GM23338 (cell line): Measurements from ENCODE around the gene WAPL. TPM values are rescaled to one million over a fixed set of nuclear protein-coding genes. Genes with fewer than 3 reads are reported as not detected.

Experiments
- ATAC-seq: fragments of 200-7000 bp; cut with Tn5 transposase; 3 replicates; pipeline ENCODE4 v1.9.1; 2020
- DNase-seq: peaks from one replicate; pipeline ENCODE4 v3.0.0-alpha.2; 2015; ENCODE audit warnings: low spot score
- H2AFZ ChIP-seq: fragments of 200-600 bp; sonication (generic); 2 replicates; pipeline ENCODE4 v1.8.0; 2016; ENCODE audit warnings: antibody characterized with exemption, mild to moderate bottlenecking, moderate library complexity
- H3F3A ChIP-seq: fragments of 200-600 bp; sonication (generic); replicated peaks from 2 replicates; pipeline ENCODE4 v1.8.0; 2017; ENCODE audit warnings: antibody characterized with exemption, mixed run types, low read depth
- H3K27ac ChIP-seq: fragments of 200-600 bp; sonication (generic); 2 replicates; pipeline ENCODE4 v1.6.1; 2016; ENCODE audit warnings: low read depth
- H3K27me3 ChIP-seq: fragments of 200-600 bp; sonication (generic); 2 replicates; pipeline ENCODE4 v1.8.0; 2016; ENCODE audit warnings: mild to moderate bottlenecking, mixed run types, moderate library complexity; ENCODE audit not compliant: insufficient read depth
- H3K36me3 ChIP-seq: fragments of 200-600 bp; sonication (generic); 2 replicates; pipeline ENCODE4 v1.8.0; 2016; ENCODE audit warnings: mild to moderate bottlenecking; ENCODE audit not compliant: insufficient read depth
- H3K4me1 ChIP-seq: fragments of 200-600 bp; sonication (generic); 2 replicates; pipeline ENCODE4 v1.8.0; 2016; ENCODE audit warnings: mild to moderate bottlenecking, moderate library complexity; ENCODE audit not compliant: insufficient read depth
- H3K4me2 ChIP-seq: fragments of 200-600 bp; sonication (generic); 2 replicates; pipeline ENCODE4 v1.7.1; 2017; ENCODE audit warnings: mixed run types
- H3K4me3 ChIP-seq: fragments of 200-600 bp; sonication (generic); 2 replicates; pipeline ENCODE4 v1.6.1; 2016; ENCODE audit warnings: mixed run types
- H3K79me2 ChIP-seq: fragments of 200-600 bp; sonication (generic); replicated peaks from 2 replicates; pipeline ENCODE4 v1.8.0; 2017; ENCODE audit warnings: mild to moderate bottlenecking; ENCODE audit not compliant: insufficient read depth
- H3K9me2 ChIP-seq: fragments of 200-600 bp; sonication (generic); 2 replicates; pipeline ENCODE4 v1.8.0; 2017; ENCODE audit not compliant: insufficient read depth
- H4K20me1 ChIP-seq: fragments of 200-600 bp; sonication (generic); replicated peaks from 2 replicates; pipeline ENCODE4 v1.8.0; 2017; ENCODE audit warnings: mild to moderate bottlenecking; ENCODE audit not compliant: insufficient read depth
- H3K27ac Mint-ChIP-seq: 2 replicates; pipeline ENCODE4 v1.8.0; 2020; ENCODE audit warnings: inconsistent platforms, mild to moderate bottlenecking, moderate library complexity, mixed read lengths
- H3K27me3 Mint-ChIP-seq: 3 replicates; pipeline ENCODE4 v1.8.0; 2022; ENCODE audit warnings: low read depth, mild to moderate bottlenecking, moderate library complexity, mixed read lengths, inconsistent platforms; ENCODE audit not compliant: insufficient read depth, poor library complexity
- H3K36me3 Mint-ChIP-seq: 3 replicates; pipeline ENCODE4 v1.8.0; 2021; ENCODE audit warnings: low read depth, mild to moderate bottlenecking, inconsistent platforms, moderate library complexity, mixed read lengths
- H3K4me1 Mint-ChIP-seq: 3 replicates; pipeline ENCODE4 v1.8.0; 2020; ENCODE audit warnings: mild to moderate bottlenecking, inconsistent platforms, mixed read lengths
- H3K4me3 Mint-ChIP-seq: 3 replicates; pipeline ENCODE4 v1.8.0; 2021; ENCODE audit warnings: moderate library complexity, mild to moderate bottlenecking, inconsistent platforms, mixed read lengths
- H3K9me3 Mint-ChIP-seq: 3 replicates; pipeline ENCODE4 v1.8.0; 2020; ENCODE audit warnings: moderate library complexity, mild to moderate bottlenecking, inconsistent platforms, mixed read lengths
- CREB1 ChIP-seq: fragments of 250-450 bp; sonication (Bioruptor Pico); IDR thresholded peaks from 2 replicates; pipeline ENCODE4 v1.5.0; 2020; ENCODE audit warnings: low read depth, mild to moderate bottlenecking, moderate library complexity
- CTCF ChIP-seq, 2 experiments: fragments of 200-600 bp in 1 of 2; sonication (generic) in 1 of 2; conservative IDR thresholded peaks; 2 replicates each; pipeline versions ENCODE4 v1.5.1 to v1.6.1; 2016 to 2017; ENCODE audit warnings: antibody characterized with exemption in 2 of 2, low read depth in 2 of 2, mild to moderate bottlenecking in 2 of 2, moderate library complexity in 1 of 2
- NANOG ChIP-seq: IDR thresholded peaks from 2 replicates; pipeline ENCODE4 v1.6.1; 2016; ENCODE audit warnings: antibody characterized with exemption, borderline replicate concordance
- POLR2AphosphoS5 ChIP-seq: IDR thresholded peaks from 2 replicates; pipeline ENCODE4 v1.6.1; 2016; ENCODE audit warnings: antibody characterized with exemption, low read depth
- REST ChIP-seq: IDR thresholded peaks from one replicate; pipeline ENCODE4 v1.6.1; 2018; ENCODE audit warnings: antibody characterized with exemption; ENCODE audit not compliant: unreplicated experiment
- ZNF331 ChIP-seq: fragments of 250-450 bp; sonication (Bioruptor Pico); IDR thresholded peaks from 2 replicates; pipeline ENCODE4 v1.5.0; 2020; ENCODE audit warnings: low read depth, mild to moderate bottlenecking, moderate library complexity
- ZNF462 ChIP-seq: fragments of 250-450 bp; sonication (Bioruptor Pico); IDR thresholded peaks from 2 replicates; pipeline ENCODE4 v1.5.0; 2020; ENCODE audit warnings: mild to moderate bottlenecking, moderate library complexity
- polyA plus RNA-seq: library from polyadenylated mRNA; unstranded; fragments of >200 nt; fragmentation: Nextera tagmentation; extraction: Ambion mirVana; gene quantifications from 2 replicates; pipeline ENCODE4 v1.2.1, GENCODE V29; 2016
- total RNA-seq: library from RNA; depleted of rRNA; stranded (reverse); fragments of >200 nt; shearing (Covaris generic); gene quantifications from 2 replicates; pipeline ENCODE4 v1.2.3, GENCODE V29; 2014

WAPL gene
- total and polyA plus RNA-seq, 2 experiments from 2014 or later: 25.2 to 60.8 TPM

GRCh38 chr10:86393862-86394455 lies 127.6 kb downstream of the WAPL start (continued):
- TF ChIP-seq ZNF462 (CRISPR knock-in tag) (no peak), CREB1 (no peak), NANOG (no peak)

- Mint-ChIP-seq H3K4me3 (no peak overlapping the region), H3K9me3 (peaks cover 3% of the 10 kb centered on the region; the same call in 1 of the 3 replicates), H3K36me3 (no peaks in the 10 kb centered on the region), H3K27ac (no peak overlapping the region), H3K4me1 (peaks cover 9% of the 10 kb centered on the region), H3K27me3 (peaks cover 19% of the 10 kb centered on the region)
- H4K20me1 ChIP-seq: no peaks in the 10 kb centered on the region
- DNase-seq: no peak
- H3K4me3 ChIP-seq: no peak overlapping the region
- peaks cover 29% of the 10 kb centered on the region for H3K27me3 ChIP-seq
- no peak for ATAC-seq
- H3K36me3 ChIP-seq: no peaks in the 10 kb centered on the region
- H3K27ac ChIP-seq: no peak overlapping the region
- H3K9me2 ChIP-seq: no peaks in the 10 kb centered on the region
- no peaks in the 10 kb centered on the region for H3K79me2 ChIP-seq
- no peak for TF ChIP-seq ZNF331 (CRISPR knock-in tag)
- TF ChIP-seq REST: no peak
- no peak for TF ChIP-seq POLR2AphosphoS5
- no peak for TF ChIP-seq CTCF (conservative IDR thresholded peaks at IDR 0.05; ENCODE audit: low read depth in 2 of 2)
- H2AFZ ChIP-seq: no peak overlapping the region
- H3K4me2 ChIP-seq: no peak overlapping the region
- peaks cover 6% of the 10 kb centered on the region; the same call in 1 of the 2 replicates for H3K4me1 ChIP-seq
- no peaks in the 10 kb centered on the region for H3F3A ChIP-seq
Observed at GRCh38 chr10:86393362-86393761, 128.2 kb downstream of the WAPL start.
